ENCODE results near the gene OR52E2.

- no peak for TF ChIP-seq EZH2 (optimal IDR thresholded peaks at IDR 0.05; ENCODE audit: low read depth, low read length)
- no peak for TF ChIP-seq CTCF (IDR thresholded peaks at IDR 0.05; ENCODE audit: low read length)
These were observed 47.9 kb upstream of the OR52E2 start for GRCh38 chr11:5107285-5107684.
